H1 (cell line): ENCODE measurements around the gene STRIT1. TPM values are rescaled to one million over a fixed set of nuclear protein-coding genes. Genes with fewer than 3 reads are reported as not detected.
"Not testable (repeated sequence)": the region's sequence is repeated elsewhere in the genome, so short reads cannot be mapped to it uniquely, and the experiment has no call there.

Experiments used
- CTCF ChIA-PET: fragments of 300-600 bp; sonication (Branson Sonifier 250); formaldehyde crosslinking; loops from one replicate; lab custom pipeline; 2021; ENCODE audit not compliant: partially characterized antibody; lab: Charles Lee
- POLR2A ChIA-PET: fragments of 300-600 bp; sonication (Branson Sonifier 250); formaldehyde crosslinking; loops from one replicate; lab custom pipeline; 2021; ENCODE audit warnings: inconsistent platforms; ENCODE audit not compliant: partially characterized antibody; lab: Charles Lee
- DNase-seq, 2 experiments: peaks; one replicate each; pipeline versions ENCODE4 v3.0.0 to v3.0.0-alpha.2; 2010 to 2022; ENCODE audit warnings: low spot score in 2 of 2, low read depth in 1 of 2, mixed read lengths in 1 of 2
- FAIRE-seq: peaks from 2 replicates; lab custom pipeline; 2011; peaks lifted over from hg19 to GRCh38; lab: Jason Lieb, UNC
- H2AFZ ChIP-seq: 2 replicates; pipeline ENCODE4 v1.8.1; 2012; ENCODE audit warnings: low read length, inconsistent platforms
- H2AK5ac ChIP-seq: 2 replicates; pipeline ENCODE4 v1.6.1; 2013; ENCODE audit warnings: low read depth, low read length
- H2BK120ac ChIP-seq: replicated peaks from 2 replicates; pipeline ENCODE3; 2013; ENCODE audit warnings: low read depth, low read length, inconsistent platforms
- H2BK12ac ChIP-seq: 2 replicates; pipeline ENCODE4 v1.6.1; 2013; ENCODE audit warnings: low read depth, low read length
- H2BK15ac ChIP-seq: 2 replicates; pipeline ENCODE4 v1.6.1; 2013; ENCODE audit warnings: low read length
- H2BK20ac ChIP-seq: 2 replicates; pipeline ENCODE4 v1.6.1; 2013; ENCODE audit warnings: low read length
- H2BK5ac ChIP-seq: 2 replicates; pipeline ENCODE4 v1.6.1; 2013; ENCODE audit warnings: low read depth, low read length
- H3K14ac ChIP-seq: 2 replicates; pipeline ENCODE4 v1.6.1; 2013; ENCODE audit warnings: inconsistent platforms; ENCODE audit not compliant: insufficient read length
- H3K18ac ChIP-seq: 2 replicates; pipeline ENCODE4 v1.6.1; 2013; ENCODE audit warnings: low read length; ENCODE audit errors: extremely low read depth
- H3K23ac ChIP-seq: 2 replicates; pipeline ENCODE4 v1.6.1; 2013; ENCODE audit warnings: inconsistent platforms; ENCODE audit not compliant: insufficient read length
- H3K23me2 ChIP-seq: 2 replicates; pipeline ENCODE4 v1.6.1; 2013; ENCODE audit warnings: low read depth, low read length
- H3K27ac ChIP-seq: 2 replicates; pipeline ENCODE4 v1.6.1; 2011; ENCODE audit warnings: low read depth, low read length, inconsistent platforms
- H3K27me3 ChIP-seq, 4 experiments: replicated peaks in 1 of 4; 1 replicate in 1 of 4; 2 replicates in 3 of 4; pipeline versions ENCODE4 v1.6.1 to v1.8.1; 2011 to 2013; ENCODE audit warnings: low read length in 3 of 4, mild to moderate bottlenecking in 3 of 4, inconsistent platforms in 2 of 4, mixed read lengths in 2 of 4, moderate library complexity in 1 of 4; ENCODE audit not compliant: control insufficient read depth in 3 of 4, insufficient read depth in 3 of 4; ENCODE audit errors: extremely low read depth in 1 of 4
- H3K36me3 ChIP-seq, 4 experiments: 2 replicates each; pipeline versions ENCODE4 v1.6.1 to v1.8.1; 2011 to 2013; ENCODE audit warnings: mild to moderate bottlenecking in 4 of 4, low read length in 3 of 4, moderate library complexity in 2 of 4, control low read depth in 1 of 4, inconsistent platforms in 1 of 4; ENCODE audit not compliant: insufficient read depth in 4 of 4, control insufficient read depth in 2 of 4
- H3K4ac ChIP-seq: replicated peaks from 2 replicates; pipeline ENCODE3; 2013; ENCODE audit warnings: low read length, low read depth, mixed read lengths, inconsistent platforms; ENCODE audit not compliant: insufficient read length
- H3K4me1 ChIP-seq, 4 experiments: replicated peaks in 1 of 4; 1 replicate in 1 of 4; 2 replicates in 3 of 4; pipeline versions ENCODE4 v1.6.1 to v1.8.1; 2011 to 2013; ENCODE audit warnings: low read length in 3 of 4, inconsistent platforms in 2 of 4, mixed read lengths in 1 of 4; ENCODE audit not compliant: insufficient read depth in 4 of 4, control insufficient read depth in 3 of 4
- H3K4me2 ChIP-seq, 2 experiments: 2 replicates each; pipeline versions ENCODE4 v1.6.1 to v1.8.1; 2011 to 2013; ENCODE audit warnings: low read depth in 2 of 2, low read length in 2 of 2, control low read depth in 1 of 2, inconsistent platforms in 1 of 2, mild to moderate bottlenecking in 1 of 2; ENCODE audit not compliant: insufficient read depth in 1 of 2
- H3K4me3 ChIP-seq, 4 experiments: fragments of 200-600, 300-600 bp in 1 of 4; sonication (generic), shearing (Covaris generic), sonication (Bioruptor Twin) in 1 of 4; 2 replicates each; pipeline versions ENCODE4 v1.5.1 to v1.8.1; 2011 to 2016; ENCODE audit warnings: low read length in 4 of 4, low read depth in 3 of 4, control low read depth in 2 of 4, inconsistent platforms in 2 of 4, mild to moderate bottlenecking in 2 of 4, mixed read lengths in 1 of 4, moderate library complexity in 1 of 4; ENCODE audit not compliant: insufficient read depth in 2 of 4; ENCODE audit errors: extremely low read depth in 1 of 4
- H3K56ac ChIP-seq: replicated peaks from 2 replicates; pipeline ENCODE3; 2013; ENCODE audit warnings: low read depth, mild to moderate bottlenecking, mixed read lengths, low read length, inconsistent platforms; ENCODE audit not compliant: insufficient read length
- H3K79me1 ChIP-seq: 2 replicates; pipeline ENCODE4 v1.6.1; 2013; ENCODE audit warnings: low read depth, low read length, control low read depth
- H3K79me2 ChIP-seq, 2 experiments: 2 replicates each; pipeline versions ENCODE4 v1.6.1 to v1.8.1; 2012 to 2013; ENCODE audit warnings: low read length in 2 of 2, mild to moderate bottlenecking in 2 of 2, inconsistent platforms in 1 of 2; ENCODE audit not compliant: insufficient read depth in 2 of 2, control insufficient read depth in 1 of 2
- H3K9ac ChIP-seq, 4 experiments: replicated peaks in 1 of 4; 1 replicate in 1 of 4; 2 replicates in 3 of 4; pipeline versions ENCODE4 v1.6.1 to v1.8.1; 2011 to 2013; ENCODE audit warnings: low read depth in 3 of 4, low read length in 3 of 4, control low read depth in 2 of 4, mild to moderate bottlenecking in 2 of 4, moderate library complexity in 2 of 4, inconsistent platforms in 1 of 4; ENCODE audit errors: extremely low read depth in 1 of 4
- H3K9me3 ChIP-seq, 2 experiments: 2 replicates each; pipeline versions ENCODE4 v1.6.1 to v1.8.1; 2012 to 2013; ENCODE audit warnings: mild to moderate bottlenecking in 2 of 2, moderate library complexity in 2 of 2, control low read depth in 1 of 2, inconsistent platforms in 1 of 2, low read depth in 1 of 2, low read length in 1 of 2, mixed read lengths in 1 of 2; ENCODE audit not compliant: insufficient read depth in 2 of 2
- H4K20me1 ChIP-seq, 2 experiments: replicated peaks in 1 of 2; 2 replicates each; pipeline versions ENCODE3 to v1.8.1; 2011 to 2013; ENCODE audit warnings: inconsistent platforms in 2 of 2, low read length in 2 of 2, mild to moderate bottlenecking in 1 of 2; ENCODE audit not compliant: insufficient read depth in 2 of 2, control insufficient read depth in 1 of 2
- H4K5ac ChIP-seq: 2 replicates; pipeline ENCODE4 v1.6.1; 2013; ENCODE audit warnings: low read length, low read depth, mixed read lengths, inconsistent platforms; ENCODE audit not compliant: insufficient read length
- H4K8ac ChIP-seq: 2 replicates; pipeline ENCODE4 v1.8.0; 2013; ENCODE audit warnings: mild to moderate bottlenecking, moderate library complexity, low read length, inconsistent platforms; ENCODE audit not compliant: insufficient read depth; ENCODE audit errors: extremely low read depth
- H4K91ac ChIP-seq: replicated peaks from 2 replicates; pipeline ENCODE3; 2013; ENCODE audit warnings: low read length, mixed read lengths, inconsistent platforms; ENCODE audit not compliant: insufficient read length
- JUN ChIP-seq: IDR thresholded peaks from 2 replicates; pipeline ENCODE4 v1.6.1; 2011; ENCODE audit warnings: low read depth, mild to moderate bottlenecking, improper control_type of control experiment, low read length
- TEAD4 ChIP-seq: IDR thresholded peaks from 2 replicates; pipeline ENCODE4 v1.6.1; 2012; ENCODE audit warnings: low read depth, low read length, inconsistent platforms, mixed read lengths
- WGBS, 2 experiments: shearing (Covaris generic) in 1 of 2; methylation state at CpG; one replicate each; pipeline versions ENCODE4 v1.1.6 to v1.1.7; 2013 to 2015; ENCODE audit warnings: low lambda C conversion rate in 2 of 2, mixed read lengths in 2 of 2, inconsistent platforms in 1 of 2, low coverage in 1 of 2, missing lambda C conversion rate in 1 of 2; ENCODE audit not compliant: insufficient replicate concordance in 2 of 2, insufficient coverage in 1 of 2, insufficient read length in 1 of 2; ENCODE audit errors: extremely low coverage in 1 of 2, missing lambda C conversion rate in 1 of 2; 5-methylcytosine and 5-hydroxymethylcytosine counted together
- polyA plus RNA-seq, 7 experiments: library from polyadenylated mRNA; depleted of rRNA in 3 of 7; stranded (reverse) in 5 of 7; unstranded in 2 of 7; fragments of >200 nt in 5 of 7; fragments of 200-250 nt in 2 of 7; gene quantifications; 1 replicate in 5 of 7; 2 replicates in 1 of 7; 4 replicates in 1 of 7; pipeline versions ENCODE4 v1.2.1 to v1.2.3, GENCODE V29; 2011 to 2013; ENCODE audit warnings: missing spikeins in 2 of 7, mixed read lengths in 2 of 7
- total RNA-seq: library from RNA; stranded (reverse); fragmentation: NEBNext Ultra II Directional; extraction: Animal tissue kit (Norgen Biotek cat#: 25700); gene quantifications from 2 replicates; pipeline ENCODE4 v1.2.1, GENCODE V29; 2021

The STRIT1 gene
- total and polyA plus RNA-seq, 2 of the 8 experiments (the other 6 are each of a cell fraction or from before 2014, with no cell fraction given): 0.15 to 0.47 TPM

GRCh38 chr3:155281912-155282311 lies 11.6 kb downstream of the STRIT1 start:
- H4K5ac ChIP-seq: no peak overlapping the region
- H3K36me3 ChIP-seq: no peaks in the 10 kb centered on the region; a peak in 2 of 8 replicates
- no peak overlapping the region for H4K91ac ChIP-seq
- DNase-seq (no peak), FAIRE-seq (no peak)
- H2BK20ac ChIP-seq: no peak overlapping the region
- no peak overlapping the region for H3K56ac ChIP-seq
- no peaks in the 10 kb centered on the region for H3K27me3 ChIP-seq
- H3K23me2 ChIP-seq: no peaks in the 10 kb centered on the region
- WGBS, 2 experiments: 74 to 100% methylated on average over 1 to 2 of the region's 2 CpGs
- CTCF ChIA-PET: no interaction called here
- H3K4me2 ChIP-seq: no peak overlapping the region
- TF ChIP-seq JUN: no peak
- TF ChIP-seq TEAD4: peak; percentile 90
- H4K20me1 ChIP-seq: no peaks in the 10 kb centered on the region
- no peak overlapping the region for H3K4me3 ChIP-seq
- no peak overlapping the region for H3K4ac ChIP-seq
- H3K14ac ChIP-seq: no peak overlapping the region
- H3K9ac ChIP-seq: no peak overlapping the region
- H2BK12ac ChIP-seq: no peak overlapping the region
- H2AK5ac ChIP-seq: no peak overlapping the region
- no peak overlapping the region for H3K27ac ChIP-seq
- no peak overlapping the region for H2BK120ac ChIP-seq
- H3K9me3 ChIP-seq: peaks cover 15 to 16% of the 10 kb centered on the region in 2 experiments
- no peak overlapping the region for H3K18ac ChIP-seq
- peaks cover 0 to 7% (median 2%) of the 10 kb centered on the region in 4 experiments; a peak in 3 of 7 replicates for H3K4me1 ChIP-seq
- POLR2A ChIA-PET: no interaction called here
- H3K23ac ChIP-seq: no peak overlapping the region
- no peak overlapping the region for H2BK15ac ChIP-seq
- H3K79me1 ChIP-seq: no peaks in the 10 kb centered on the region
- no peaks in the 10 kb centered on the region for H3K79me2 ChIP-seq
- no peak overlapping the region for H2BK5ac ChIP-seq
- H4K8ac ChIP-seq: no peak overlapping the region
- H2AFZ ChIP-seq: no peak overlapping the region

GRCh38 chr3:155276089-155276488 lies 17.4 kb downstream of the STRIT1 start:
- not testable (repeated sequence) for H3K9ac ChIP-seq, H4K5ac ChIP-seq, H3K79me1 ChIP-seq, H3K27me3 ChIP-seq, H2BK20ac ChIP-seq, H2AFZ ChIP-seq, H3K36me3 ChIP-seq, H2AK5ac ChIP-seq, H2BK15ac ChIP-seq, FAIRE-seq, H4K91ac ChIP-seq, H2BK120ac ChIP-seq, H3K4me2 ChIP-seq, H4K8ac ChIP-seq, H3K56ac ChIP-seq, H3K14ac ChIP-seq, H3K4me1 ChIP-seq, H3K4ac ChIP-seq, H3K18ac ChIP-seq, H2BK5ac ChIP-seq, DNase-seq, H4K20me1 ChIP-seq, H3K27ac ChIP-seq, H3K23me2 ChIP-seq, H2BK12ac ChIP-seq, H3K79me2 ChIP-seq, H3K23ac ChIP-seq, H3K4me3 ChIP-seq
- peaks cover 14 to 16% of the 10 kb centered on the region in 2 experiments for H3K9me3 ChIP-seq
- WGBS, 2 experiments: 94% methylated on average over 6 of the region's 6 CpGs; no CpG with 5 or more reads in 1 of the 2 experiments
- POLR2A ChIA-PET: interaction anchor here (0.8 kb wide), 1 partner anchor 10 kb away, joined by 3 read pairs; no protein-coding TSS in a partner anchor
- CTCF ChIA-PET: interaction anchor here (1.0 kb wide), 1 partner anchor 45 kb away, joined by 4 read pairs; no protein-coding TSS in a partner anchor
